Measurements from ENCODE around the gene TMIE. TPM values are rescaled to one million over a fixed set of nuclear protein-coding genes. Genes with fewer than 3 reads are reported as not detected.

TMIE gene
- polyA plus RNA-seq (ENCODE audit: insufficient read depth in 1 of 5, insufficient read length in 5 of 5, low replicate concordance in 1 of 5), result under 1 TPM; 0.63 to 0.85 (median 0.73) TPM
- long read RNA-seq, donor 1, result 0 reads
- long read RNA-seq, donor 2, result 0 reads
- long read RNA-seq, donor 3, result 0 reads
- long read RNA-seq, donor 4, result 0 reads
- long read RNA-seq, donor 5, result 0 reads
- long read RNA-seq, donor 6, result 0 reads
- long read RNA-seq, donor 7, result 0 reads
- long read RNA-seq, donor 8, result 0 reads

- DNase-seq, result no peak
Observed at GRCh38 chr3:46701181-46701939, at the start of gene TMIE. TMIE (plus strand) TSS chr3:46701392; CDS start chr3:46701488, 96 bp downstream.

GRCh38 chr3:46655271-46655670, 45.9 kb upstream of the TMIE start:
- no peak for DNase-seq

- DNase-seq, result no peak
Observed at GRCh38 chr3:46656778-46657556, 44.2 kb upstream of the TMIE start.

- DNase-seq, result no peak
Observed at GRCh38 chr3:46659285-46659684, 41.9 kb upstream of the TMIE start.

GRCh38 chr3:46660003-46660402, 41.2 kb upstream of the TMIE start:
- no peak for DNase-seq

GRCh38 chr3:46660543-46661523, 40.4 kb upstream of the TMIE start:
- no peak for DNase-seq

- DNase-seq, result no peak
Observed at GRCh38 chr3:46661776-46662766, 39.1 kb upstream of the TMIE start.

- DNase-seq, result peak; percentile 45 to 51
Observed at GRCh38 chr3:46662771-46663551, 38.2 kb upstream of the TMIE start.

- no peak for DNase-seq
Observed at GRCh38 chr3:46663591-46664135, 37.5 kb upstream of the TMIE start.

- no peak for DNase-seq
Observed at GRCh38 chr3:46664188-46664970, 36.8 kb upstream of the TMIE start.

- no peak for DNase-seq
Observed at GRCh38 chr3:46664971-46665762, 36.0 kb upstream of the TMIE start.

GRCh38 chr3:46665763-46666452, 35.3 kb upstream of the TMIE start:
- no peak for DNase-seq

GRCh38 chr3:46666453-46666845, 34.7 kb upstream of the TMIE start:
- DNase-seq, result no peak

GRCh38 chr3:46667061-46667621, 34.1 kb upstream of the TMIE start:
- no peak for DNase-seq

- DNase-seq, result no peak
Observed at GRCh38 chr3:46667657-46668056, 33.5 kb upstream of the TMIE start.

GRCh38 chr3:46668116-46668515, 33.1 kb upstream of the TMIE start:
- DNase-seq, result no peak

All from right lung (tissue), 10 donors.